ENCODE measurements around the gene DHDDS. TPM values are rescaled to one million over a fixed set of nuclear protein-coding genes. Genes with fewer than 3 reads are reported as not detected.

The DHDDS gene
- polyA plus RNA-seq, 3 donors, result 21.3 to 27.4 (median 24.0) TPM

DNA sequence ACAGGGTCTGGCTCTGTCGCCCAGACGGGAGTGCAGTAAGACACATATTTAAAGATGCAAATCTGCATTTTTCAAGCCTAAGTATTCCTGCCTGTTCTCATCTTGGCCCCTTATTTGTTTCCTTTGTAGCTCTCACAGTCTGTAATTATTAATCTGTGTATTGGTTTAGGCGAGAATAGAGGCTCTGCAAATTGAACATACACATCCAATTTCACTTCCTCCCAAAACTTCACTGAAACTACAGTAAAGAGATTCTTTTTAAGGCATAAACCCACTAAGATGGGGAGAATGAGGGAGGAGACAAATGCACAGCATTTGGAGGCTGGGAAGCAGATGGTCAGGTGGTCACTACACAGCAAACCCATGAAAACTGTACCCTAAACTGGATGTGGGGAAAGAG, 61.1 kb downstream of the DHDDS start:
- Histone ChIP-seq H3K36me3 (replicated peaks in 1 of 2; ENCODE audit: control insufficient read depth in 1 of 2, insufficient read depth in 2 of 2, low read length in 2 of 2) (no peaks in the 10 kb centered on the region), H3K4me1 (ENCODE audit: control insufficient read depth in 1 of 2, insufficient read depth in 2 of 2, low read length in 2 of 2) (no peaks in the 10 kb centered on the region), H3K79me2 (ENCODE audit: insufficient read depth, low read length) (no peaks in the 10 kb centered on the region), H3K27me3 (ENCODE audit: control insufficient read depth in 2 of 2, insufficient read depth in 2 of 2, low read length in 2 of 2) (no peaks in the 10 kb centered on the region), H3K4me2 (replicated peaks; ENCODE audit: extremely low read depth, low read length, poor library complexity, severe bottlenecking) (no peak overlapping the region), H3K9me3 (replicated peaks in 1 of 2; ENCODE audit: control insufficient read depth in 1 of 2, insufficient read depth in 1 of 2, low read length in 2 of 2) (no peaks in the 10 kb centered on the region), H3K27ac (ENCODE audit: low read depth in 1 of 2, low read length in 2 of 2) (no peak overlapping the region), H2AFZ (ENCODE audit: insufficient read depth, low read depth, low read length, poor library complexity, severe bottlenecking) (no peak overlapping the region), H4K20me1 (ENCODE audit: insufficient read depth, low read length) (no peaks in the 10 kb centered on the region), H3K9ac (ENCODE audit: insufficient read depth, low read length, poor library complexity, severe bottlenecking) (no peak overlapping the region), H3K4me3 (replicated peaks in 1 of 3; ENCODE audit: low read depth in 2 of 3, low read length in 3 of 3) (no peak overlapping the region)
- Mint-ChIP-seq H3K4me1 (peaks cover 14% of the 10 kb centered on the region), H3K36me3 (no peaks in the 10 kb centered on the region), H3K4me3 (no peak overlapping the region), H3K27me3 (ENCODE audit: low read depth in 3 of 3) (peaks cover 1 to 5% (median 3%) of the 10 kb centered on the region in 3 donors), H3K27ac (no peak overlapping the region), H3K9me3 (no peaks in the 10 kb centered on the region)
- 83% methylated on average over 2 of the region's 3 CpGs for WGBS (ENCODE audit: insufficient coverage)
- DNase-seq, result no peak
- TF ChIP-seq, protein P1, sequence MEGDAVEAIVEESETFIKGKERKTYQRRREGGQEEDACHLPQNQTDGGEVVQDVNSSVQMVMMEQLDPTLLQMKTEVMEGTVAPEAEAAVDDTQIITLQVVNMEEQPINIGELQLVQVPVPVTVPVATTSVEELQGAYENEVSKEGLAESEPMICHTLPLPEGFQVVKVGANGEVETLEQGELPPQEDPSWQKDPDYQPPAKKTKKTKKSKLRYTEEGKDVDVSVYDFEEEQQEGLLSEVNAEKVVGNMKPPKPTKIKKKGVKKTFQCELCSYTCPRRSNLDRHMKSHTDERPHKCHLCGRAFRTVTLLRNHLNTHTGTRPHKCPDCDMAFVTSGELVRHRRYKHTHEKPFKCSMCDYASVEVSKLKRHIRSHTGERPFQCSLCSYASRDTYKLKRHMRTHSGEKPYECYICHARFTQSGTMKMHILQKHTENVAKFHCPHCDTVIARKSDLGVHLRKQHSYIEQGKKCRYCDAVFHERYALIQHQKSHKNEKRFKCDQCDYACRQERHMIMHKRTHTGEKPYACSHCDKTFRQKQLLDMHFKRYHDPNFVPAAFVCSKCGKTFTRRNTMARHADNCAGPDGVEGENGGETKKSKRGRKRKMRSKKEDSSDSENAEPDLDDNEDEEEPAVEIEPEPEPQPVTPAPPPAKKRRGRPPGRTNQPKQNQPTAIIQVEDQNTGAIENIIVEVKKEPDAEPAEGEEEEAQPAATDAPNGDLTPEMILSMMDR (IDR thresholded peaks at IDR 0.05), result no peak
- intact Hi-C loops (cut with micrococcal nuclease), result loop anchor here in 1 of 2 donors (10.0 kb wide), 1 partner anchor 382 kb away; no protein-coding TSS in a partner anchor

DNA sequence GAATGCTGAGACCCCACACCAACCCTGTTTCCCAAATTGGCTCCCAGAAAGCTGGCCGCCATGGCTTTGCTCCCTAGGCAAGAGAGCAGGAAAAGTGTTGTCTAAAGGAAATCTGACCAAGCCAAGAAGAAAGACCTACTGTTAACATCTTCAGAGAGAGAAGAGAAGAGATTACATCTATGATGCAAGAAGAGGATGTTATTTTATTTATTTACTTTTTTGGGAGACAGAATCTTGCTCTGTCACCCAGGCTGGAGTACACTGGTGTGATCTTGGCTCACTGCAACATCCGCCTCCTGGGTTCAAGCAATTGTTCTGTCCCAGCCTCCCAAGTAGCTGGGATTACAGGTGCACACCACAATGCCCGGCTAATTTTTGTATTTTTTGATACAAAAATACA, 61.8 kb downstream of the DHDDS start:
- no peaks in the 10 kb centered on the region for H3K9me3 Mint-ChIP-seq
- Histone ChIP-seq H4K20me1 (ENCODE audit: insufficient read depth, low read length) (no peaks in the 10 kb centered on the region), H3K36me3 (replicated peaks in 1 of 2; ENCODE audit: control insufficient read depth in 1 of 2, insufficient read depth in 2 of 2, low read length in 2 of 2) (no peaks in the 10 kb centered on the region), H3K4me2 (replicated peaks; ENCODE audit: extremely low read depth, low read length, poor library complexity, severe bottlenecking) (no peak overlapping the region), H3K27me3 (ENCODE audit: control insufficient read depth in 2 of 2, insufficient read depth in 2 of 2, low read length in 2 of 2) (no peaks in the 10 kb centered on the region), H3K9me3 (replicated peaks in 1 of 2; ENCODE audit: control insufficient read depth in 1 of 2, insufficient read depth in 1 of 2, low read length in 2 of 2) (no peaks in the 10 kb centered on the region), H2AFZ (ENCODE audit: insufficient read depth, low read depth, low read length, poor library complexity, severe bottlenecking) (no peak overlapping the region), H3K27ac (ENCODE audit: low read depth in 1 of 2, low read length in 2 of 2) (no peak overlapping the region), H3K4me1 (ENCODE audit: control insufficient read depth in 1 of 2, insufficient read depth in 2 of 2, low read length in 2 of 2) (no peaks in the 10 kb centered on the region), H3K9ac (ENCODE audit: insufficient read depth, low read length, poor library complexity, severe bottlenecking) (no peak overlapping the region), H3K4me3 (replicated peaks in 1 of 3; ENCODE audit: low read depth in 2 of 3, low read length in 3 of 3) (no peak overlapping the region), H3K79me2 (ENCODE audit: insufficient read depth, low read length) (no peaks in the 10 kb centered on the region)
- peaks cover 1 to 5% (median 3%) of the 10 kb centered on the region in 3 donors for H3K27me3 Mint-ChIP-seq (ENCODE audit: low read depth in 3 of 3)
- 86% methylated on average over 1 of the region's 3 CpGs for WGBS (ENCODE audit: insufficient coverage)
- intact Hi-C loops (cut with micrococcal nuclease), result loop anchor here in 1 of 2 donors (10.0 kb wide), 1 partner anchor 381 kb away; no protein-coding TSS in a partner anchor
- peaks cover 15% of the 10 kb centered on the region for H3K4me1 Mint-ChIP-seq
- no peak for DNase-seq
- peak overlapping the region in 1 of 7 donors; percentile 55 for H3K27ac Mint-ChIP-seq
- no peak overlapping the region for H3K4me3 Mint-ChIP-seq
- TF ChIP-seq, protein P1 (IDR thresholded peaks at IDR 0.05), result no peak
- no peaks in the 10 kb centered on the region for H3K36me3 Mint-ChIP-seq
